Measurements from ENCODE around the gene SFT2D1. TPM values are rescaled to one million over a fixed set of nuclear protein-coding genes. Genes with fewer than 3 reads are reported as not detected.

SFT2D1 gene
- total and polyA plus RNA-seq, 9 of the 15 experiments (the other 6 are each of a cell fraction or from before 2014, with no cell fraction given), result 54.4 to 140 (median 74.6) TPM

DNA sequence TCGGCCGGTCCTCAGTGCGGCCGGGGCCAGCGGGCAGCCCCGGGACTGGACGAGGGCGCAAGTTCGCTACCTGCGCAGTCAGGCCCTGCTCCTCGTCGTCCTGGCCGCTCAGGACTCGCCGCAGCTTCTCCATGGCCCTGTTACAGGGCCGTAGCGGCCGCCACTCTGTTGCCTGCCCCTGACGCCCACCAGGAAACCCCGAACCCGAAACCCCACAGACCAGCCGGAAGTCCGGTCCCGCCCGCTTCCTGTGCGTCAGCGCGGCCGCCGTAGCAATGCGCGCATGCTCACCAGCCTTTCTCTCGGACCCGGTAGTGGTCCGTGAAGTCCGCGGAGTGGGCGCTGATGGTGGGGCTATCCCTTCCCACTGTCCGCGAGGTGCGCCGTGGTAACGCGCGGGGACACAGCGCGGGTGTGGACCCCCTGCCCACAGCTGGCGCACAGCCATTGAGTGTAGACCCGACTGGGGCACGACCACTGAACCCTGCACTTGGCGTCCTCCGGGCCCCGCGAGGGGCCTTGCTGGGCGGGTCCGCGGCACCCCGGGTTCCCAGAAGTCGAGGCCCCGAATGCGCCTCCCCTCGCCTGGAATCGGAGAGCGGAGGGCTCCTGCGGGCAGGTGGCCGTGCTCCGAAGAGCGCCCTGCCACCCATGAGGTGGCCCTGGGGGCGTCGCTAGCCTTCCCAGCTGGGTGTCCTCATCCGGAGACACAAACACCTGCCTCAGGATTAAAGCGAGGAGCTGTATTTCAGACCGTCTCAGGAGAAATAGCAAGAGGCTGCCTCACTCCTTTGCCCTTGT is at the start of gene SFT2D1 (continued):
- TF ChIP-seq TRIM24 (IDR thresholded peaks at IDR 0.05), result peak in 1 of 2 experiments; percentile 61; a peak in 2 of 4 replicates
- TF ChIP-seq, protein P1, sequence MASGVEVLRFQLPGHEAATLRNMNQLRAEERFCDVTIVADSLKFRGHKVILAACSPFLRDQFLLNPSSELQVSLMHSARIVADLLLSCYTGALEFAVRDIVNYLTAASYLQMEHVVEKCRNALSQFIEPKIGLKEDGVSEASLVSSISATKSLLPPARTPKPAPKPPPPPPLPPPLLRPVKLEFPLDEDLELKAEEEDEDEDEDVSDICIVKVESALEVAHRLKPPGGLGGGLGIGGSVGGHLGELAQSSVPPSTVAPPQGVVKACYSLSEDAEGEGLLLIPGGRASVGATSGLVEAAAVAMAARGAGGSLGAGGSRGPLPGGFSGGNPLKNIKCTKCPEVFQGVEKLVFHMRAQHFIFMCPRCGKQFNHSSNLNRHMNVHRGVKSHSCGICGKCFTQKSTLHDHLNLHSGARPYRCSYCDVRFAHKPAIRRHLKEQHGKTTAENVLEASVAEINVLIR (CRISPR knock-in tag; IDR thresholded peaks at IDR 0.05), result peak; percentile 64
- TF ChIP-seq ZNF217 (CRISPR knock-in tag; IDR thresholded peaks at IDR 0.05), result no peak
- TF ChIP-seq, protein P2, sequence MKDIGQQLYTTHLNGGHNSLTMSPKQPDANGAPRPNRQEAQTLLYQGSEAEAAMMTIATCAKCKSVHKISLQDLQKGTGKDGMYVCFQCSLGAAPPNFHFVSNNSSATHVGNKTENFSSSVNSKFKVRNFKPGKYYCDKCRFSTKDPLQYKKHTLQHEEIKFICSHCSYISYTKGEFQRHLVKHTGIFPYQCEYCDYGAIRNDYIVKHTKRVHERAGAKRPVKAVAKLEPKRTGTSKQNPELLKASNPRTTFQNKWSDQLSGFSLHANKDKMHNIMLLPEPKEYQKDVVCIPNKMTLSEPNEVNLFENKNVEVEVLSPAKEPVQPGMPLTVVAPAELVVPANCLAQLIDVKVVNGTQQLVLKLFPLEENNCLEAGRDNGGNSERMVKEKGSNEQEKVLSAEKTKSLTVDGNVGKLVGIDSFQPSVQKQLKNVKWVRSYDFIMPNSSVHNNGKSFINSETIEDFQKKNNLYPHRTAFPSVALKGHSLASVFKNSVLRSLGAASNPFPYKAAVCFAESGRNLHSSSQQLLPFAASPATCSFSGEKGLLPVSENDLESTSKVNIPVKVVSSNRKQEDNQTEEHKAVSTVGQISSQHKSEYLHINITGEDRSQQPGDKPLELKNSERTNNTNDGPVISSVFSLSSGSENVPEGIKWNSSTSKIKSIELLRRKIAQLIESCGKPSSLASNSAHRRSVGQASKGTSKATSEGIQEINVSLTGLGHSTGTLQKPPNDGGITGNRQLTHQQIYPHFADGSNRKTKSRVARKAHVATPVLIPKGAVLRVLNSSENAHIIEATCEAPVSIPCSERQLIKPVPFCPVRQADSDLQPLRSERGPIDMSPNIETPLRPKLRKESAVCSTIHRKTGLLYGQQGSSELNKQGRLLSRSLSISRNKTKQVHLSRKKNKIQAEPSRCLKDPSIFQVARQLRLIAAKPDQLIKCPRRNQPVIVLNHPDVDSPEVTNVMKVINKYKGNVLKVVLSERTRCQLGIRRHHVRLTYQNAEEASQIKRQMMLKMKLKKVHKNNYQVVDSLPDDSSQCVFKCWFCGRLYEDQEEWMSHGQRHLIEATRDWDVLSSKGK (CRISPR knock-in tag; IDR thresholded peaks at IDR 0.05), result no peak
- TF ChIP-seq NELFE (IDR thresholded peaks at IDR 0.05; ENCODE audit: insufficient read depth, insufficient read length), result no peak
- no peak for TF ChIP-seq PCBP2 (IDR thresholded peaks at IDR 0.05; ENCODE audit: low read depth, low read length, poor library complexity, severe bottlenecking)
- no peak for TF ChIP-seq SRSF9 (IDR thresholded peaks at IDR 0.05; ENCODE audit: borderline replicate concordance, low read depth, low read length)
- no peak for TF ChIP-seq ZC3H8 (IDR thresholded peaks at IDR 0.05)
- TF ChIP-seq ELF2 (CRISPR knock-in tag; IDR thresholded peaks at IDR 0.05), result peak; percentile 87; the same call in 1 of the 2 replicates
- TF ChIP-seq CTCFL (IDR thresholded peaks at IDR 0.05; ENCODE audit: borderline replicate concordance, insufficient read depth, low read depth, low read length, poor library complexity, severe bottlenecking), result no peak
- no peak for TF ChIP-seq SLC30A9 (CRISPR knock-in tag; IDR thresholded peaks at IDR 0.05)
- peak; percentile 34; the same call in 1 of the 2 replicates for TF ChIP-seq EP300 (IDR thresholded peaks at IDR 0.05; ENCODE audit: low read length)
- TF ChIP-seq CXXC5 (CRISPR knock-in tag; IDR thresholded peaks at IDR 0.05), result peak; percentile 86
- TF ChIP-seq XRCC3 (IDR thresholded peaks at IDR 0.05), result no peak
- no peak for TF ChIP-seq ZBED1 (IDR thresholded peaks at IDR 0.05)
- TF ChIP-seq POLR2B (IDR thresholded peaks at IDR 0.05; ENCODE audit: low read depth, partially characterized antibody), result peak; percentile 95
- TF ChIP-seq, protein P3, sequence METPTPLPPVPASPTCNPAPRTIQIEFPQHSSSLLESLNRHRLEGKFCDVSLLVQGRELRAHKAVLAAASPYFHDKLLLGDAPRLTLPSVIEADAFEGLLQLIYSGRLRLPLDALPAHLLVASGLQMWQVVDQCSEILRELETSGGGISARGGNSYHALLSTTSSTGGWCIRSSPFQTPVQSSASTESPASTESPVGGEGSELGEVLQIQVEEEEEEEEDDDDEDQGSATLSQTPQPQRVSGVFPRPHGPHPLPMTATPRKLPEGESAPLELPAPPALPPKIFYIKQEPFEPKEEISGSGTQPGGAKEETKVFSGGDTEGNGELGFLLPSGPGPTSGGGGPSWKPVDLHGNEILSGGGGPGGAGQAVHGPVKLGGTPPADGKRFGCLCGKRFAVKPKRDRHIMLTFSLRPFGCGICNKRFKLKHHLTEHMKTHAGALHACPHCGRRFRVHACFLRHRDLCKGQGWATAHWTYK (CRISPR knock-in tag; IDR thresholded peaks at IDR 0.05), result no peak; the same call in 1 of the 2 replicates
- TF ChIP-seq HOXB6 (CRISPR knock-in tag; IDR thresholded peaks at IDR 0.05; ENCODE audit: borderline replicate concordance), result no peak
